H9 (cell line): Measurements from ENCODE around the gene TIMM17A. TPM values are rescaled to one million over a fixed set of nuclear protein-coding genes. Genes with fewer than 3 reads are reported as not detected.
A peak's percentile ranks its signal among the peaks of the same experiment; 100 is the strongest.

Source experiments
- DNase-seq: peaks from one replicate; pipeline ENCODE4 v3.0.0-alpha.2; 2017
- H2AFZ ChIP-seq: one replicate; pipeline ENCODE4 v1.6.1; 2013; ENCODE audit warnings: mild to moderate bottlenecking, low read length, control low read depth, moderate library complexity
- H2AK5ac ChIP-seq: 2 replicates; pipeline ENCODE4 v1.6.1; 2013; ENCODE audit warnings: low read length, control low read depth, mixed read lengths; ENCODE audit not compliant: insufficient read length
- H2BK120ac ChIP-seq: one replicate; pipeline ENCODE4 v1.6.1; 2013; ENCODE audit warnings: low read depth, mild to moderate bottlenecking, low read length, control low read depth, inconsistent platforms; ENCODE audit not compliant: poor library complexity, severe bottlenecking
- H2BK12ac ChIP-seq: 2 replicates; pipeline ENCODE4 v1.6.1; 2013; ENCODE audit warnings: low read length, control low read depth, mixed read lengths, low read depth; ENCODE audit not compliant: insufficient read length
- H2BK15ac ChIP-seq: 2 replicates; pipeline ENCODE4 v1.6.1; 2013; ENCODE audit warnings: low read depth, low read length, control low read depth
- H2BK20ac ChIP-seq: one replicate; pipeline ENCODE4 v1.6.1; 2013; ENCODE audit warnings: low read depth, mild to moderate bottlenecking, low read length, control low read depth, inconsistent platforms; ENCODE audit not compliant: poor library complexity, severe bottlenecking
- H2BK5ac ChIP-seq: 2 replicates; pipeline ENCODE4 v1.6.1; 2013; ENCODE audit warnings: low read length, control low read depth, mixed read lengths; ENCODE audit not compliant: insufficient read length
- H3K14ac ChIP-seq: 2 replicates; pipeline ENCODE4 v1.6.1; 2013; ENCODE audit warnings: low read length, control low read depth; ENCODE audit not compliant: insufficient read depth
- H3K18ac ChIP-seq: 2 replicates; pipeline ENCODE4 v1.6.1; 2013; ENCODE audit warnings: low read depth, mild to moderate bottlenecking, mixed read lengths, low read length, control low read depth; ENCODE audit not compliant: insufficient read length
- H3K23ac ChIP-seq: 2 replicates; pipeline ENCODE4 v1.6.1; 2013; ENCODE audit warnings: low read length, control low read depth, mixed read lengths, low read depth; ENCODE audit not compliant: insufficient read length
- H3K23me2 ChIP-seq: 2 replicates; pipeline ENCODE4 v1.6.1; 2013; ENCODE audit warnings: low read depth, mild to moderate bottlenecking, mixed read lengths, low read length, control low read depth; ENCODE audit not compliant: insufficient read length, poor library complexity, severe bottlenecking
- H3K27ac ChIP-seq: 2 replicates; pipeline ENCODE4 v1.5.1; 2013; ENCODE audit warnings: low read length, control low read depth, mixed read lengths, low read depth; ENCODE audit not compliant: insufficient read length
- H3K27me3 ChIP-seq: 2 replicates; pipeline ENCODE4 v1.6.1; 2013; ENCODE audit warnings: low read length, control low read depth, inconsistent platforms; ENCODE audit not compliant: insufficient read depth
- H3K4ac ChIP-seq: 2 replicates; pipeline ENCODE4 v1.6.1; 2013; ENCODE audit warnings: low read depth, mild to moderate bottlenecking, control low read depth, inconsistent platforms, low read length, moderate library complexity
- H3K4me1 ChIP-seq: 2 replicates; pipeline ENCODE4 v1.6.1; 2013; ENCODE audit warnings: low read length, control low read depth, inconsistent platforms; ENCODE audit not compliant: insufficient read depth
- H3K4me2 ChIP-seq: 2 replicates; pipeline ENCODE4 v1.6.1; 2013; ENCODE audit warnings: low read length, control low read depth, mixed read lengths; ENCODE audit not compliant: insufficient read length, insufficient read depth
- H3K56ac ChIP-seq: 2 replicates; pipeline ENCODE4 v1.6.1; 2013; ENCODE audit warnings: low read depth, mild to moderate bottlenecking, mixed read lengths, low read length, control low read depth; ENCODE audit not compliant: insufficient read length
- H3K79me1 ChIP-seq: 2 replicates; pipeline ENCODE4 v1.6.1; 2013; ENCODE audit warnings: low read depth, mild to moderate bottlenecking, moderate library complexity, low read length, control low read depth, inconsistent platforms; ENCODE audit not compliant: insufficient read depth, poor library complexity, severe bottlenecking
- H3K79me2 ChIP-seq: 2 replicates; pipeline ENCODE4 v1.6.1; 2013; ENCODE audit warnings: low read length, control low read depth, inconsistent platforms; ENCODE audit not compliant: insufficient read depth
- H3K9ac ChIP-seq: 2 replicates; pipeline ENCODE4 v1.6.1; 2013; ENCODE audit warnings: low read length, control low read depth, mixed read lengths; ENCODE audit not compliant: insufficient read length; ENCODE audit errors: extremely low read depth
- H3K9me3 ChIP-seq: one replicate; pipeline ENCODE4 v1.6.1; 2013; ENCODE audit warnings: low read depth, low read length, inconsistent platforms; ENCODE audit not compliant: control insufficient read depth
- H3T11ph ChIP-seq: one replicate; pipeline ENCODE4 v1.6.1; 2013; ENCODE audit warnings: mild to moderate bottlenecking, low read length, control low read depth, inconsistent platforms
- H4K20me1 ChIP-seq: one replicate; pipeline ENCODE4 v1.6.1; 2013; ENCODE audit not compliant: control insufficient read depth, insufficient read length, insufficient read depth
- H4K5ac ChIP-seq: 2 replicates; pipeline ENCODE4 v1.6.1; 2013; ENCODE audit warnings: low read depth, mild to moderate bottlenecking, mixed read lengths, low read length, control low read depth; ENCODE audit not compliant: insufficient read length
- H4K8ac ChIP-seq: replicated peaks from 2 replicates; pipeline ENCODE4 v1.6.1; 2013; ENCODE audit warnings: low read length, control low read depth, mixed read lengths, low read depth; ENCODE audit not compliant: insufficient read length
- H4K91ac ChIP-seq: 2 replicates; pipeline ENCODE4 v1.6.1; 2013; ENCODE audit warnings: low read depth, mild to moderate bottlenecking, moderate library complexity, mixed read lengths, low read length, control low read depth; ENCODE audit not compliant: insufficient read length
- H3K27ac Mint-ChIP-seq, 3 experiments: 2 replicates in 2 of 3; 3 replicates in 1 of 3; pipeline ENCODE4 v1.8.0; 2020 to 2021; ENCODE audit warnings: mixed read lengths in 3 of 3, mild to moderate bottlenecking in 1 of 3, moderate library complexity in 1 of 3
- H3K27me3 Mint-ChIP-seq: 2 replicates; pipeline ENCODE4 v1.8.0; 2021; ENCODE audit warnings: low read depth, mild to moderate bottlenecking, moderate library complexity, mixed read lengths
- H3K36me3 Mint-ChIP-seq, 3 experiments: 2 replicates in 2 of 3; 3 replicates in 1 of 3; pipeline ENCODE4 v1.8.0; 2020 to 2021; ENCODE audit warnings: low read depth in 3 of 3, mixed read lengths in 3 of 3; ENCODE audit not compliant: insufficient read depth in 1 of 3
- H3K4me1 Mint-ChIP-seq, 2 experiments: 2 replicates each; pipeline ENCODE4 v1.8.0; 2020; ENCODE audit warnings: mixed read lengths in 2 of 2
- H3K4me3 Mint-ChIP-seq, 2 experiments: 2 replicates in 1 of 2; 3 replicates in 1 of 2; pipeline ENCODE4 v1.8.0; 2020 to 2021; ENCODE audit warnings: mild to moderate bottlenecking in 2 of 2, mixed read lengths in 2 of 2, moderate library complexity in 1 of 2
- H3K9me3 Mint-ChIP-seq, 2 experiments: 2 replicates in 1 of 2; 3 replicates in 1 of 2; pipeline ENCODE4 v1.8.0; 2020; ENCODE audit warnings: mild to moderate bottlenecking in 2 of 2, mixed read lengths in 2 of 2, moderate library complexity in 1 of 2
- CTCF ChIP-seq: fragments of 200-600 bp; sonication (generic); conservative IDR thresholded peaks from 3 replicates; pipeline ENCODE4 v1.8.0; 2021; ENCODE audit warnings: antibody characterized with exemption, mild to moderate bottlenecking
- WGBS: extraction: QIAGEN DNeasy Blood & Tissue Kit; methylation state at CpG from one replicate; pipeline ENCODE4 v1.1.7; 2013; ENCODE audit warnings: missing lambda C conversion rate, low lambda C conversion rate, mixed read lengths; ENCODE audit not compliant: insufficient read length; ENCODE audit errors: extremely low coverage; 5-methylcytosine and 5-hydroxymethylcytosine counted together
- total RNA-seq: library from RNA; stranded (reverse); gene quantifications from 2 replicates; pipeline ENCODE4 v1.2.1, GENCODE V29; 2021

TIMM17A gene
- total RNA-seq, 1 experiment from 2014 or later, result 60.9 TPM

GRCh38 chr1:202016811-202017748 lies 61.8 kb downstream of the TIMM17A start:
- no peak overlapping the region for H3K23ac ChIP-seq
- no peak overlapping the region for H3K27ac ChIP-seq
- H3K4me2 ChIP-seq, result no peak overlapping the region
- H3K4ac ChIP-seq, result no peak overlapping the region
- H3K79me2 ChIP-seq, result no peaks in the 10 kb centered on the region
- no peak for TF ChIP-seq CTCF
- H2AFZ ChIP-seq, result no peak overlapping the region
- no CpG with 5 or more reads among the region's 21 CpGs for WGBS
- Mint-ChIP-seq H3K9me3 (no peaks in the 10 kb centered on the region), H3K4me3 (no peak overlapping the region), H3K36me3 (peaks cover 0 to 42% (median 27%) of the 10 kb centered on the region in 3 experiments; a peak in 4 of 7 replicates), H3K27ac (peak overlapping the region in 1 of 3 experiments; percentile 48; a peak in 2 of 7 replicates), H3K4me1 (peaks cover 12 to 22% of the 10 kb centered on the region in 2 experiments), H3K27me3 (no peaks in the 10 kb centered on the region)
- H3K14ac ChIP-seq, result no peak overlapping the region
- no peak overlapping the region for H4K91ac ChIP-seq
- H2BK12ac ChIP-seq, result no peak overlapping the region
- no peak overlapping the region for H2BK20ac ChIP-seq
- no peak overlapping the region for H2BK5ac ChIP-seq
- no peaks in the 10 kb centered on the region for H3K27me3 ChIP-seq
- no peak overlapping the region for H3T11ph ChIP-seq
- H3K23me2 ChIP-seq, result no peaks in the 10 kb centered on the region
- H3K9me3 ChIP-seq, result no peaks in the 10 kb centered on the region
- no peak overlapping the region for H2BK15ac ChIP-seq
- DNase-seq, result no peak
- no peak overlapping the region for H3K9ac ChIP-seq
- no peak overlapping the region for H2BK120ac ChIP-seq
- H2AK5ac ChIP-seq, result no peak overlapping the region
- H4K8ac ChIP-seq, result no peak overlapping the region
- no peak overlapping the region for H4K5ac ChIP-seq
- H3K56ac ChIP-seq, result no peak overlapping the region
- H4K20me1 ChIP-seq, result no peaks in the 10 kb centered on the region
- no peaks in the 10 kb centered on the region; the same call in 1 of the 2 replicates for H3K4me1 ChIP-seq
- H3K79me1 ChIP-seq, result no peaks in the 10 kb centered on the region
- no peak overlapping the region for H3K18ac ChIP-seq
